Breast epithelium (tissue), 3 donors: ENCODE measurements around the gene PLCXD1.

Experiments used
- CTCF ChIP-seq, 3 donors: fragments of 450-650 bp; IDR thresholded peaks; one replicate each; pipeline ENCODE4 v1.5.1; 2016 to 2017; ENCODE audit warnings: antibody characterized with exemption in 3 of 3, mild to moderate bottlenecking in 3 of 3, moderate library complexity in 3 of 3
- POLR2A ChIP-seq: fragments of 450-650 bp; IDR thresholded peaks from one replicate; pipeline ENCODE4 v1.6.1; 2016; ENCODE audit warnings: antibody characterized with exemption, mild to moderate bottlenecking, moderate library complexity
- POLR2AphosphoS5 ChIP-seq, 3 donors: sonication (generic); formaldehyde crosslinking; IDR thresholded peaks; one replicate each; pipeline ENCODE4 v1.6.1; 2017; ENCODE audit warnings: antibody characterized with exemption in 3 of 3

- TF ChIP-seq CTCF (IDR thresholded peaks at IDR 0.05) (no peak), POLR2A (no peak), POLR2AphosphoS5 (IDR thresholded peaks at IDR 0.05) (no peak)
Measured at GRCh38 chrX:340641-341423, 59.7 kb downstream of the PLCXD1 start.
